DND-41 (cell line): ENCODE results near the gene OR2A25.

ENCODE experiments used
- ATAC-seq: fragments of 200-7000 bp; cut with Tn5 transposase; 3 replicates; pipeline ENCODE4 v1.9.1; 2021; ENCODE audit warnings: low read depth; ENCODE audit not compliant: insufficient read depth
- DNase-seq: peaks from one replicate; pipeline ENCODE4 v3.0.0-alpha.2; 2020
- H2AFZ ChIP-seq: 2 replicates; pipeline ENCODE4 v1.6.0; 2012; ENCODE audit warnings: low read depth, low read length
- H3K27ac ChIP-seq: 2 replicates; pipeline ENCODE4 v1.5.1; 2012; ENCODE audit warnings: low read length, inconsistent platforms
- H3K27me3 ChIP-seq: fragments of 200-600 bp; sonication (generic); 2 replicates; pipeline ENCODE4 v1.6.0; 2012; ENCODE audit warnings: low read length, mild to moderate bottlenecking, inconsistent platforms; ENCODE audit not compliant: insufficient read depth, poor library complexity
- H3K36me3 ChIP-seq: 2 replicates; pipeline ENCODE4 v1.5.1; 2012; ENCODE audit warnings: low read length, inconsistent platforms; ENCODE audit not compliant: insufficient read depth
- H3K4me1 ChIP-seq: 2 replicates; pipeline ENCODE4 v1.5.1; 2012; ENCODE audit warnings: mild to moderate bottlenecking, low read length; ENCODE audit not compliant: insufficient read depth
- H3K4me2 ChIP-seq: 2 replicates; pipeline ENCODE4 v1.6.0; 2012; ENCODE audit warnings: mild to moderate bottlenecking, moderate library complexity, low read length, inconsistent platforms; ENCODE audit not compliant: insufficient read depth
- H3K4me3 ChIP-seq, 2 experiments: fragments of 200-600 bp in 1 of 2; shearing (Covaris generic) in 1 of 2; 2 replicates each; pipeline ENCODE4 v1.5.1; 2012 to 2016; ENCODE audit warnings: inconsistent platforms in 2 of 2, low read length in 2 of 2, mild to moderate bottlenecking in 2 of 2, low read depth in 1 of 2, moderate library complexity in 1 of 2
- H3K79me2 ChIP-seq: 2 replicates; pipeline ENCODE4 v1.6.0; 2012; ENCODE audit warnings: low read length, inconsistent platforms; ENCODE audit not compliant: insufficient read depth
- H3K9ac ChIP-seq: 2 replicates; pipeline ENCODE4 v1.6.0; 2012; ENCODE audit warnings: low read depth, mild to moderate bottlenecking, inconsistent platforms, low read length, moderate library complexity
- H3K9me3 ChIP-seq: 2 replicates; pipeline ENCODE4 v1.5.1; 2012; ENCODE audit warnings: low read length, moderate library complexity, mild to moderate bottlenecking, inconsistent platforms; ENCODE audit not compliant: insufficient read depth, severe bottlenecking
- H4K20me1 ChIP-seq: 2 replicates; pipeline ENCODE4 v1.6.0; 2012; ENCODE audit warnings: low read length; ENCODE audit not compliant: insufficient read depth
- CTCF ChIP-seq: IDR thresholded peaks from 2 replicates; pipeline ENCODE4 v1.5.1; 2012; ENCODE audit warnings: borderline replicate concordance, low read length, moderate library complexity, mild to moderate bottlenecking; ENCODE audit not compliant: poor library complexity, severe bottlenecking; ENCODE audit errors: extremely low read depth
- EZH2 ChIP-seq: IDR thresholded peaks from 3 replicates; pipeline ENCODE4 v1.6.1; 2012; ENCODE audit warnings: borderline replicate concordance, low read depth, mild to moderate bottlenecking, moderate library complexity, low read length, inconsistent platforms; ENCODE audit not compliant: severe bottlenecking

OR2A25 gene

GRCh38 chr7:144027974-144028373 is 41.6 kb upstream of the OR2A25 start:
- Histone ChIP-seq H3K4me2 (no peak overlapping the region), H3K79me2 (no peaks in the 10 kb centered on the region), H3K36me3 (no peaks in the 10 kb centered on the region), H3K9me3 (no peaks in the 10 kb centered on the region), H3K4me1 (no peaks in the 10 kb centered on the region), H3K27ac (no peak overlapping the region), H3K9ac (no peak overlapping the region), H3K4me3 (no peak overlapping the region), H2AFZ (no peak overlapping the region), H4K20me1 (no peaks in the 10 kb centered on the region), H3K27me3 (no peaks in the 10 kb centered on the region)
- TF ChIP-seq EZH2 (no peak), CTCF (no peak)
- no peak for ATAC-seq
- DNase-seq, result no peak

- no peaks in the 10 kb centered on the region for H3K4me1 ChIP-seq
- TF ChIP-seq CTCF (no peak), EZH2 (no peak)
- no peak overlapping the region for H3K27ac ChIP-seq
- no peaks in the 10 kb centered on the region for H3K9me3 ChIP-seq
- H3K9ac ChIP-seq, result no peak overlapping the region
- no peak overlapping the region for H3K4me3 ChIP-seq
- ATAC-seq (no peak), DNase-seq (no peak)
- no peaks in the 10 kb centered on the region for H3K79me2 ChIP-seq
- no peaks in the 10 kb centered on the region for H4K20me1 ChIP-seq
- no peaks in the 10 kb centered on the region for H3K36me3 ChIP-seq
- H3K27me3 ChIP-seq, result no peaks in the 10 kb centered on the region
- no peak overlapping the region for H2AFZ ChIP-seq
- H3K4me2 ChIP-seq, result no peak overlapping the region
Measured at GRCh38 chr7:144028547-144028946, 41.1 kb upstream of the OR2A25 start.

- ATAC-seq, result no peak
- H3K9me3 ChIP-seq, result no peaks in the 10 kb centered on the region
- H3K36me3 ChIP-seq, result no peaks in the 10 kb centered on the region
- H3K27ac ChIP-seq, result no peak overlapping the region
- H3K79me2 ChIP-seq, result no peaks in the 10 kb centered on the region
- H4K20me1 ChIP-seq, result no peaks in the 10 kb centered on the region
- H2AFZ ChIP-seq, result no peak overlapping the region
- H3K4me3 ChIP-seq, result no peak overlapping the region
- no peak overlapping the region for H3K4me2 ChIP-seq
- no peaks in the 10 kb centered on the region for H3K27me3 ChIP-seq
- no peak for DNase-seq
- no peak overlapping the region for H3K9ac ChIP-seq
- H3K4me1 ChIP-seq, result no peaks in the 10 kb centered on the region
- TF ChIP-seq EZH2 (no peak), CTCF (no peak)
Measured at GRCh38 chr7:144032516-144032915, 37.1 kb upstream of the OR2A25 start.
